Gastroesophageal sphincter (tissue), 4 donors: ENCODE measurements around the gene CHKA. TPM values are rescaled to one million over a fixed set of nuclear protein-coding genes. Genes with fewer than 3 reads are reported as not detected.

ENCODE experiments used
- ATAC-seq: fragments of 150-250 bp; one replicate; pipeline ENCODE4 v1.9.1; 2016; ENCODE audit warnings: mild to moderate bottlenecking, moderate library complexity
- H3K27ac ChIP-seq, 4 donors: fragments of 200-600 bp; sonication (generic) in 3 of 4; 1 replicate in 3 of 4; 2 replicates in 1 of 4; pipeline ENCODE4 v1.5.1; 2016 to 2019
- H3K27me3 ChIP-seq: fragments of 200-600 bp; sonication (generic); one replicate; pipeline ENCODE4 v1.5.1; 2019
- H3K36me3 ChIP-seq, 2 donors: fragments of 200-600 bp; sonication (generic); one replicate each; pipeline ENCODE4 v1.5.1; 2019; ENCODE audit warnings: control low read depth in 1 of 2
- H3K4me1 ChIP-seq, 3 donors: fragments of 200-600 bp; sonication (generic); 1 replicate in 2 of 3; 2 replicates in 1 of 3; pipeline ENCODE4 v1.5.1; 2016 to 2019; ENCODE audit warnings: control low read depth in 2 of 3
- H3K4me3 ChIP-seq, 2 donors: fragments of 200-600 bp; sonication (generic); one replicate each; pipeline ENCODE4 v1.5.1; 2019; ENCODE audit warnings: mild to moderate bottlenecking in 1 of 2, moderate library complexity in 1 of 2
- H3K9me3 ChIP-seq, 3 donors: fragments of 200-600 bp; sonication (generic); one replicate each; pipeline ENCODE4 v1.5.1; 2017 to 2019; ENCODE audit warnings: control low read depth in 2 of 3
- EP300 ChIP-seq: sonication (generic); formaldehyde crosslinking; IDR thresholded peaks from one replicate; pipeline ENCODE4 v1.6.1; 2017; ENCODE audit warnings: antibody characterized with exemption, mild to moderate bottlenecking
- POLR2A ChIP-seq, 2 donors: fragments of 450-650 bp; IDR thresholded peaks; one replicate each; pipeline ENCODE4 v1.6.1; 2017; ENCODE audit warnings: antibody characterized with exemption in 2 of 2, mild to moderate bottlenecking in 2 of 2, moderate library complexity in 1 of 2
- POLR2AphosphoS5 ChIP-seq: sonication (generic); formaldehyde crosslinking; IDR thresholded peaks from one replicate; pipeline ENCODE4 v1.6.1; 2017; ENCODE audit warnings: antibody characterized with exemption
- WGBS, 2 donors: methylation state at CpG; one replicate each; pipeline ENCODE4 v1.1.5; 2018; ENCODE audit warnings: low coverage in 1 of 2; 5-methylcytosine and 5-hydroxymethylcytosine counted together
- total RNA-seq, 4 donors: library from RNA; depleted of rRNA; stranded (reverse); fragments of >200 nt; gene quantifications; one replicate each; pipeline ENCODE4 v1.1.0, GENCODE V29; 2016
- TF ChIP-seq, protein P1 (sequence below), 4 experiments: fragments of 200-600 bp in 2 of 4; fragments of 450-650 bp in 2 of 4; sonication (generic) in 1 of 4; IDR thresholded peaks; one replicate each; pipeline ENCODE4 v1.5.1; 2017 to 2019; ENCODE audit warnings: antibody characterized with exemption in 4 of 4, mild to moderate bottlenecking in 2 of 4, moderate library complexity in 2 of 4

CHKA gene
- total RNA-seq, 4 donors from 2014 or later: 11.1 to 66.1 (median 33.9) TPM

DNA sequence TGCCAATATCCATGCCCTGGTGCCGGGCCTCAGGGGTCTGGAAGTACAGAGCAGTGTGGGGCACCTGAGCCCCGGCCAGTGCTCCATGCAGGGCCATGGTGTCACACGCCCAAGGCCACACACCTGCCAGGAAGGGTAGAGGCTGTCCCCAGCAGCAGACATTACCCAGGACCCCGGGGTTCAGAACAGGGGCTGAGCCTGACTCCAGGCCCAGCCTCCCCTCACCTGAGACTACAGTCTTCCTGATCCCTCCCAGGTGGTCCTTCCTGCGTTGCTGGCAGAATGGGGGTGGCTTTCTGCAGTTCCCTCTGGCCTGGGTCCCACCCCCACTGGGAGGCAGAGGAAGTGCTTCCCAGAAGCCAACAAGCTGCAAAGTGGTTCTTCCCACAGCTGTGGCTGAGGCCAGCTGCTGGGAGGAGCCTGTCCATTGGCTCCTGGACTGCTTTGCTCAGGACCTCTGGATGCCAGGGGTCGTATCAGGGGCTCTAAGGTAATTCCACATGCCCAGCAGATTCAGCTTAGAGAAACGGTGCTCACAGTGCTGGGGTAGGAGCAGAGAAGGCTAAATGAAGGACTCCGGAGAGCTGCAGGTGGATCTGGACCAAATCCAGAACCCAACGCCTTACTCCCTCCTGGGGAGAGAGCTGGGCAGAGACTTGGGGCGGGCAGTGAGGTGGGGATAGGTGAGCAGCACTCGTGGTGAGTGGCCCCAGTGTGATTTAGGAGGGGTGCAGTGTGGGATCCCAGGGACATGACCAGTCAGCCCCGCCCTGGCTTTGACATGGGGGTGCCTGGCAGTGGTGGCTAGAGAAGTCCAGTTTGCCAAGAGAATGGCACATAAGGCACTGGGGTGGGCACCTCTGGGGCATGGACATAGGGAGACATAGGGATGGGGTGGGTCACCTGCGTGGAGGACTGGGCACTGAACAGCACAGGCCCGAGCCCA, 69.7 kb downstream of the CHKA start:
- Histone ChIP-seq H3K27me3 (no peaks in the 10 kb centered on the region), H3K4me1 (no peaks in the 10 kb centered on the region), H3K9me3 (no peaks in the 10 kb centered on the region), H3K27ac (no peak overlapping the region), H3K36me3 (peaks cover 0 to 72% of the 10 kb centered on the region in 2 donors), H3K4me3 (no peak overlapping the region)
- ATAC-seq: no peak
- WGBS, 2 donors: 80 to 81% methylated on average over 2 to 7 of the region's 14 CpGs
- TF ChIP-seq POLR2A (IDR thresholded peaks at IDR 0.05): no peak
- TF ChIP-seq, protein P1, sequence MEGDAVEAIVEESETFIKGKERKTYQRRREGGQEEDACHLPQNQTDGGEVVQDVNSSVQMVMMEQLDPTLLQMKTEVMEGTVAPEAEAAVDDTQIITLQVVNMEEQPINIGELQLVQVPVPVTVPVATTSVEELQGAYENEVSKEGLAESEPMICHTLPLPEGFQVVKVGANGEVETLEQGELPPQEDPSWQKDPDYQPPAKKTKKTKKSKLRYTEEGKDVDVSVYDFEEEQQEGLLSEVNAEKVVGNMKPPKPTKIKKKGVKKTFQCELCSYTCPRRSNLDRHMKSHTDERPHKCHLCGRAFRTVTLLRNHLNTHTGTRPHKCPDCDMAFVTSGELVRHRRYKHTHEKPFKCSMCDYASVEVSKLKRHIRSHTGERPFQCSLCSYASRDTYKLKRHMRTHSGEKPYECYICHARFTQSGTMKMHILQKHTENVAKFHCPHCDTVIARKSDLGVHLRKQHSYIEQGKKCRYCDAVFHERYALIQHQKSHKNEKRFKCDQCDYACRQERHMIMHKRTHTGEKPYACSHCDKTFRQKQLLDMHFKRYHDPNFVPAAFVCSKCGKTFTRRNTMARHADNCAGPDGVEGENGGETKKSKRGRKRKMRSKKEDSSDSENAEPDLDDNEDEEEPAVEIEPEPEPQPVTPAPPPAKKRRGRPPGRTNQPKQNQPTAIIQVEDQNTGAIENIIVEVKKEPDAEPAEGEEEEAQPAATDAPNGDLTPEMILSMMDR (IDR thresholded peaks at IDR 0.05): no peak
- no peak for TF ChIP-seq POLR2AphosphoS5
- no peak for TF ChIP-seq EP300

DNA sequence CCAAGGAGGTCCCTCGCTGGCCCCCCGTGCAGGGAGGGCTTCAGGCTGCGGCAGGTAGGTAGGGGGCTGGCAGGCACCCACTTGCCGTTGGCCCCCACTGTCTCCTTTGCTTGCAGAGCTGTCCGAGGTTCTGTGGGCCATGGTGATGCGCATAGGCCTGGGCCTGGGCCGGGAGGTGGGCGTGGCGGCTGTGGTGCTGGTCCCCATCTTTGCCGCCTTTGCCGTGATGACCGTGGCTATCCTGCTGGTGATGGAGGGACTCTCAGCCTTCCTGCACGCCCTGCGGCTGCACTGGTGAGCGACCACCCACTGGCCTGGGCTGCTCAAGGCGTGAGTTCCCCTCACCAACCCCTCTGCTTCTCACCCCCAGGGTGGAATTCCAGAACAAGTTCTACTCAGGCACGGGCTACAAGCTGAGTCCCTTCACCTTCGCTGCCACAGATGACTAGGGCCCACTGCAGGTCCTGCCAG, 70.8 kb downstream of the CHKA start:
- no peak for TF ChIP-seq EP300
- TF ChIP-seq POLR2AphosphoS5: no peak
- TF ChIP-seq, protein P1 (IDR thresholded peaks at IDR 0.05): no peak
- no peak for TF ChIP-seq POLR2A (IDR thresholded peaks at IDR 0.05)
- Histone ChIP-seq H3K9me3 (no peaks in the 10 kb centered on the region), H3K27ac (no peak overlapping the region), H3K4me3 (no peak overlapping the region), H3K4me1 (no peaks in the 10 kb centered on the region), H3K27me3 (no peaks in the 10 kb centered on the region), H3K36me3 (peaks cover 0 to 83% of the 10 kb centered on the region in 2 donors)
- WGBS, 2 donors: no CpG with 5 or more reads among the region's 18 CpGs
- no peak for ATAC-seq

DNA sequence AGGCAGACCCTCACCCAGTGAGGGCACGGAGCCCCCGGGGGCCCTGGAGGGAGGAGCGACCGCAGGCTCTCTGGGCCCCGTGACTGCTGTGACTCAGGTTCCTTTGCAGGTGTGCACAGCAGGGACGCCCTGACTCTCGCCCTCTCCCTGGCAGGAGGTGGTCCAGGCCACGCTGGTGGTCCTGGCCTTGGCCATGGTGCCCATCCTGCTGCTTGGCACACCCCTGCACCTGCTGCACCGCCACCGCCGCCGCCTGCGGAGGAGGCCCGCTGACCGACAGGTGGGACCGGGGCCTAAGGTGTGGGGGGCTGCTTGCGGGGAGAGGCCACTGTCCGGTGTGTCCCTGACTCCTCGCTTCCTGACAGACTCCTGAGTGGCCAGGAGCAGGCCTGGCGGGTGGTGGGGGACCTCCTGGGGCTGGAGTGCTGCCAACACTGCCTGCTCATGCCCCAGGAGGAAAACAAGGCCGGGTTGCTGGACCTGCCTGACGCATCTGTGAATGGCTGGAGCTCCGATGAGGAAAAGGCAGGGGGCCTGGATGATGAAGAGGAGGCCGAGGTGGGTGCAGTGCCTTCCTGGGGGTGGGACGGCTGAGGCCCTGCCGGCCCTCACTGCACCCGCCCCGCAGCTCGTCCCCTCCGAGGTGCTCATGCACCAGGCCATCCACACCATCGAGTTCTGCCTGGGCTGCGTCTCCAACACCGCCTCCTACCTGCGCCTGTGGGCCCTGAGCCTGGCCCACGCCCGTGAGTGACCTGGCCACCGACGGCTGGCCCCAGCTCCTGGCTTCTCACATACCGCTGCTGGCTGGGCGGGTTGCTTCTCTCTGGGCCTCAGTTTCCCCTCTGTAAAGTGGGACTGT, 71.4 kb downstream of the CHKA start:
- Histone ChIP-seq H3K27me3 (no peaks in the 10 kb centered on the region), H3K9me3 (no peaks in the 10 kb centered on the region), H3K4me3 (no peak overlapping the region), H3K27ac (no peak overlapping the region), H3K4me1 (no peaks in the 10 kb centered on the region), H3K36me3 (peaks cover 0 to 89% of the 10 kb centered on the region in 2 donors)
- ATAC-seq: no peak
- no peak for TF ChIP-seq POLR2AphosphoS5
- TF ChIP-seq EP300: no peak
- TF ChIP-seq POLR2A (IDR thresholded peaks at IDR 0.05): no peak
- TF ChIP-seq, protein P1 (IDR thresholded peaks at IDR 0.05): no peak
- 90 to 100% methylated on average over 1 to 4 of the region's 40 CpGs for WGBS, 2 donors

DNA sequence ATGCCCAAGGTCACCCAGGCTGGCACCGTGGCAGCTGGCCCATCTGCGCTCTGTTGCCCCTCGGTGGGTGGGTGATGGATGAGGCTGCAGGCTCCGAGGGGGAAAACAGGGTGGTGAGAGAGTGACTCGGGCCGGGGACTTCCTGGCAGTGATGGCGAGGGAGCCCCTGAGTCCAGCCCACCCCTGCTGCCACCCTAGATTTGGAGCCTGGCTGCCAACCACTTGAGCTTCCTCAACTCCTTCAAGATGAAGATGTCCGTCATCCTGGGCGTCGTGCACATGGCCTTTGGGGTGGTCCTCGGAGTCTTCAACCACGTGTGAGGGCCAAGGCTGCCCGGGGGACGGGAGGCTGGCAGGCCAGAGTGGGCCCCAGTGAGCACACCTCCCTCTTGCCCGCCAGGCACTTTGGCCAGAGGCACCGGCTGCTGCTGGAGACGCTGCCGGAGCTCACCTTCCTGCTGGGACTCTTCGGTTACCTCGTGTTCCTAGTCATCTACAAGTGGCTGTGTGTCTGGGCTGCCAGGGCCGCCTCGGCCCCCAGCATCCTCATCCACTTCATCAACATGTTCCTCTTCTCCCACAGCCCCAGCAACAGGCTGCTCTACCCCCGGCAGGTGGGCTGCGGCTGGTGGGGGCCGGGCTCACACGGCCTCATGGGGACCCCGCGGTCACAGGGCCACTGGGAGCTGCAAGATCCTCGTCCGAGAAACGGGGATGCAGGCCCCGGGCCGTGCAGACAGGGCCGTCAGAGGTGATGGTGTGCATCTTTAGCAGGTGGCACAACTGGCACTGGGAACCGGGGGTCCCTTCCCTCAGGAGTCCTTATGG, 72.3 kb downstream of the CHKA start:
- Histone ChIP-seq H3K4me1 (peaks cover 0 to 1% (median 0%) of the 10 kb centered on the region in 3 donors), H3K9me3 (no peaks in the 10 kb centered on the region), H3K27ac (no peak overlapping the region), H3K27me3 (no peaks in the 10 kb centered on the region), H3K4me3 (no peak overlapping the region), H3K36me3 (peaks cover 0 to 97% of the 10 kb centered on the region in 2 donors)
- ATAC-seq: no peak
- TF ChIP-seq POLR2A (IDR thresholded peaks at IDR 0.05): no peak
- TF ChIP-seq, protein P1 (IDR thresholded peaks at IDR 0.05): no peak
- no peak for TF ChIP-seq POLR2AphosphoS5
- no peak for TF ChIP-seq EP300
- 60 to 84% methylated on average over 1 to 5 of the region's 35 CpGs for WGBS, 2 donors
